ENCODE measurements around the gene LPAR6.

DNA sequence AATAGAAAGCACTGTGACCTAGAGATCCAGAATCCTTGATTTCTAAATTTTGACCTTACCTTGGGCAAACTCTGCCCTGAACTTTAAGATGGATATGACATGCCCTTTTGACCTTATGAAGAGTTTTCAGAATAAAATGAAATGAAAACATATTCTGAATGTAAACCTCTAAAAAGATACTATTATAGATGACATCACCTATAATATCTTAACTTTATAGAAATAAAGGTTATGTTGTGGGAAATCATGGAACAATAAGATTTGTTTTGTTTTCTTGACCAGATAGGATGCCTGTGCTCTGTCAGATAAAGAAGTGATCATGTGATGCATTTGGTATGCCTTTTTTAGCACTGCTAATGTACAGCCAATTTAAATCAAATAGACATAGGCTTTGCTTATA, 13.1 kb upstream of the LPAR6 start:
- no peak for TF ChIP-seq POLR2A (IDR thresholded peaks at IDR 0.05)
- TF ChIP-seq, protein P1, sequence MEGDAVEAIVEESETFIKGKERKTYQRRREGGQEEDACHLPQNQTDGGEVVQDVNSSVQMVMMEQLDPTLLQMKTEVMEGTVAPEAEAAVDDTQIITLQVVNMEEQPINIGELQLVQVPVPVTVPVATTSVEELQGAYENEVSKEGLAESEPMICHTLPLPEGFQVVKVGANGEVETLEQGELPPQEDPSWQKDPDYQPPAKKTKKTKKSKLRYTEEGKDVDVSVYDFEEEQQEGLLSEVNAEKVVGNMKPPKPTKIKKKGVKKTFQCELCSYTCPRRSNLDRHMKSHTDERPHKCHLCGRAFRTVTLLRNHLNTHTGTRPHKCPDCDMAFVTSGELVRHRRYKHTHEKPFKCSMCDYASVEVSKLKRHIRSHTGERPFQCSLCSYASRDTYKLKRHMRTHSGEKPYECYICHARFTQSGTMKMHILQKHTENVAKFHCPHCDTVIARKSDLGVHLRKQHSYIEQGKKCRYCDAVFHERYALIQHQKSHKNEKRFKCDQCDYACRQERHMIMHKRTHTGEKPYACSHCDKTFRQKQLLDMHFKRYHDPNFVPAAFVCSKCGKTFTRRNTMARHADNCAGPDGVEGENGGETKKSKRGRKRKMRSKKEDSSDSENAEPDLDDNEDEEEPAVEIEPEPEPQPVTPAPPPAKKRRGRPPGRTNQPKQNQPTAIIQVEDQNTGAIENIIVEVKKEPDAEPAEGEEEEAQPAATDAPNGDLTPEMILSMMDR (IDR thresholded peaks at IDR 0.05): no peak

All from transverse colon (tissue), 3 donors.